Esophagus muscularis mucosa (tissue), 2 donors: ENCODE results near the gene PNMT.

Source experiments
- POLR2A ChIP-seq: fragments of 450-650 bp; IDR thresholded peaks from one replicate; pipeline ENCODE4 v1.6.1; 2017; ENCODE audit warnings: antibody characterized with exemption, moderate library complexity, mild to moderate bottlenecking, low read depth
- POLR2AphosphoS5 ChIP-seq, 2 donors: sonication (generic); formaldehyde crosslinking; IDR thresholded peaks; one replicate each; pipeline ENCODE4 v1.6.1; 2017; ENCODE audit warnings: antibody characterized with exemption in 2 of 2

GRCh38 chr17:39709319-39709997 lies 41.2 kb downstream of the PNMT start:
- TF ChIP-seq POLR2A (no peak), POLR2AphosphoS5 (IDR thresholded peaks at IDR 0.05) (no peak)
